ENCODE data around the gene KLB. TPM values are rescaled to one million over a fixed set of nuclear protein-coding genes. Genes with fewer than 3 reads are reported as not detected.

Gene KLB
- total and polyA plus RNA-seq, 4 donors: 13.5 to 31.0 (median 22.8) TPM

- TF ChIP-seq ZBTB33 (IDR thresholded peaks at IDR 0.05) (no peak), JUND (IDR thresholded peaks at IDR 0.05) (no peak), EGR1 (IDR thresholded peaks at IDR 0.05; ENCODE audit: low read depth in 2 of 2) (no peak), FOXA2 (IDR thresholded peaks at IDR 0.05) (no peak), GABPA (IDR thresholded peaks at IDR 0.05 in 1 of 2, conservative IDR thresholded peaks at IDR 0.05 in 1 of 2) (no peak), SP1 (IDR thresholded peaks at IDR 0.05) (no peak), REST (IDR thresholded peaks at IDR 0.05) (no peak), TAF1 (conservative IDR thresholded peaks at IDR 0.05) (no peak)
- TF ChIP-seq, protein P1, sequence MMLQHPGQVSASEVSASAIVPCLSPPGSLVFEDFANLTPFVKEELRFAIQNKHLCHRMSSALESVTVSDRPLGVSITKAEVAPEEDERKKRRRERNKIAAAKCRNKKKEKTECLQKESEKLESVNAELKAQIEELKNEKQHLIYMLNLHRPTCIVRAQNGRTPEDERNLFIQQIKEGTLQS (IDR thresholded peaks at IDR 0.05): no peak
- no peak for DNase-seq (ENCODE audit: low spot score)
- H3K9me3 ChIP-seq (ENCODE audit: control insufficient read depth in 4 of 4, low read length in 3 of 4): no peaks in the 10 kb centered on the region
- H3K36me3 ChIP-seq (ENCODE audit: control insufficient read depth in 4 of 4, insufficient read depth in 3 of 4, low read depth in 1 of 4, low read length in 3 of 4): peaks cover 12 to 35% (median 31%) of the 10 kb centered on the region in 4 donors
- no peak overlapping the region for H3K9ac ChIP-seq (ENCODE audit: low read depth in 1 of 2, low read length in 2 of 2)
- no peak overlapping the region for H3K27ac ChIP-seq (ENCODE audit: low read depth in 1 of 2, low read length in 2 of 2)
- no peak overlapping the region for H3K4me3 ChIP-seq (ENCODE audit: low read depth in 1 of 3, low read length in 3 of 3)
- WGBS: 96% methylated on average over 1 of the region's 1 CpG
- H3K27me3 ChIP-seq (ENCODE audit: control insufficient read depth in 4 of 4, insufficient read depth in 4 of 4, low read length in 3 of 4): no peaks in the 10 kb centered on the region
- H3K4me1 ChIP-seq (ENCODE audit: control insufficient read depth in 4 of 4, insufficient read depth in 4 of 4, low read length in 3 of 4): peaks cover 0 to 3% (median 1%) of the 10 kb centered on the region in 4 donors
Observed at GRCh38 chr4:39497909-39498726, 91.4 kb downstream of the KLB start.

DNA sequence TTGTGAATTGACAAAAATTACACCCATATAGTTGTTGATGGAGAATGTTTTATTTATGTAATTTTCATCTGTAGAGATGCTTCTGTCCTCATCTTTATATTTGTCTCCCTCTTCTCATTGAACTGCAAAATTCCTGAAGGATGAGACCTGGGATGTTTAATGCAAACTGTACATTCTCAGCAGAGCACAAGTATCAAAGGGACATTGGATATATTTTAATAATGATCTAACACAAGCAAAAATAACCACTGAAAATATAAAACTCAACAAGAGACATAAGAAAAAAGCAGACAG is 91.9 kb downstream of the KLB start:
- no peaks in the 10 kb centered on the region for H3K9me3 ChIP-seq (ENCODE audit: control insufficient read depth in 4 of 4, low read length in 3 of 4)
- H3K36me3 ChIP-seq (ENCODE audit: control insufficient read depth in 4 of 4, insufficient read depth in 3 of 4, low read depth in 1 of 4, low read length in 3 of 4): peaks cover 14 to 40% (median 37%) of the 10 kb centered on the region in 4 donors
- H3K9ac ChIP-seq (ENCODE audit: low read depth in 1 of 2, low read length in 2 of 2): no peak overlapping the region
- H3K4me1 ChIP-seq (ENCODE audit: control insufficient read depth in 4 of 4, insufficient read depth in 4 of 4, low read length in 3 of 4): peaks cover 0 to 3% (median 1%) of the 10 kb centered on the region in 4 donors
- H3K4me3 ChIP-seq (ENCODE audit: low read depth in 1 of 3, low read length in 3 of 3): no peak overlapping the region
- no peak overlapping the region for H3K27ac ChIP-seq (ENCODE audit: low read depth in 1 of 2, low read length in 2 of 2)
- H3K27me3 ChIP-seq (ENCODE audit: control insufficient read depth in 4 of 4, insufficient read depth in 4 of 4, low read length in 3 of 4): no peaks in the 10 kb centered on the region
- no peak for DNase-seq (ENCODE audit: low spot score)
- no peak for TF ChIP-seq NR2F2 (IDR thresholded peaks at IDR 0.05)

Small RNA genes lying within 50 kb of the gene (small RNA-seq; reads per million reads assigned to genes)
- gene MIR5591 (not detected), gene RF00019 (not detected), gene RNU6-887P (not detected)

Other genes with a start within 250 kb of the KLB start
- 10 to 100 TPM; 13.1 to 34.3 TPM for gene WDR19, start 224.4 kb upstream of the KLB start, total RNA-seq
- gene WDR19, start 224.4 kb upstream of the KLB start, polyA plus RNA-seq: 10 to 100 TPM in 1 of 2 donors, 1 to 10 TPM in 1; 9.5 to 22.3 TPM
- gene RFC1, start 40.6 kb upstream of the KLB start, total RNA-seq: 10 to 100 TPM; 37.6 to 45.2 TPM
- gene RFC1, start 40.6 kb upstream of the KLB start, polyA plus RNA-seq: 10 to 100 TPM; 13.3 to 24.0 TPM
- gene RPL9, start 52.0 kb downstream of the KLB start, total RNA-seq: 1,000 to 10,000 TPM in 1 of 2 donors, 100 to 1,000 TPM in 1; 732 to 1,176 TPM
- 100 to 1,000 TPM; 427 to 499 TPM for gene RPL9, start 52.0 kb downstream of the KLB start, polyA plus RNA-seq
- gene LIAS, start 52.1 kb downstream of the KLB start, total RNA-seq: 1 to 10 TPM; 7.1 to 9.7 TPM
- 1 to 10 TPM; 9.4 to 9.7 TPM for gene LIAS, start 52.1 kb downstream of the KLB start, polyA plus RNA-seq
- 100 to 1,000 TPM in 1 of 2 donors, 10 to 100 TPM in 1; 33.1 to 241 TPM for gene UGDH, start 120.5 kb downstream of the KLB start, total RNA-seq
- gene UGDH, start 120.5 kb downstream of the KLB start, polyA plus RNA-seq: 100 to 1,000 TPM in 1 of 2 donors, 10 to 100 TPM in 1; 40.5 to 127 TPM
- gene SMIM14, start 231.9 kb downstream of the KLB start, total RNA-seq: 100 to 1,000 TPM in 1 of 2 donors, 10 to 100 TPM in 1; 21.1 to 102 TPM
- 100 to 1,000 TPM in 1 of 2 donors, 10 to 100 TPM in 1; 80.9 to 311 TPM for gene SMIM14, start 231.9 kb downstream of the KLB start, polyA plus RNA-seq